AG04449 (cell line): ENCODE data around the gene THRB.

Experiments used
- CTCF ChIA-PET: fragments of 350-600 bp; formaldehyde crosslinking; extraction: SDS; loops from one replicate; lab custom pipeline; 2021; ENCODE audit warnings: antibody characterized with exemption; lab: Yijun Ruan, JAX
- POLR2A ChIA-PET: fragments of 400-600, 350-600 bp; formaldehyde crosslinking; extraction: SDS; loops from one replicate; lab custom pipeline; 2020; ENCODE audit warnings: antibody characterized with exemption, inconsistent platforms; lab: Yijun Ruan, JAX
- DNase-seq: peaks from one replicate; pipeline ENCODE4 v3.0.0-alpha.2; 2010; ENCODE audit warnings: low read depth, low spot score
- H3K4me3 ChIP-seq: 2 replicates; pipeline ENCODE4 v1.5.1; 2011; ENCODE audit warnings: low read depth, mild to moderate bottlenecking, control low read depth, low read length
- TF ChIP-seq, protein P1 (sequence below): IDR thresholded peaks from one replicate; pipeline ENCODE4 v1.5.1; 2011; ENCODE audit warnings: mild to moderate bottlenecking, moderate library complexity, low read length, control low read depth, inconsistent platforms; ENCODE audit not compliant: insufficient read depth; ENCODE audit errors: missing control alignments

Gene THRB

DNA sequence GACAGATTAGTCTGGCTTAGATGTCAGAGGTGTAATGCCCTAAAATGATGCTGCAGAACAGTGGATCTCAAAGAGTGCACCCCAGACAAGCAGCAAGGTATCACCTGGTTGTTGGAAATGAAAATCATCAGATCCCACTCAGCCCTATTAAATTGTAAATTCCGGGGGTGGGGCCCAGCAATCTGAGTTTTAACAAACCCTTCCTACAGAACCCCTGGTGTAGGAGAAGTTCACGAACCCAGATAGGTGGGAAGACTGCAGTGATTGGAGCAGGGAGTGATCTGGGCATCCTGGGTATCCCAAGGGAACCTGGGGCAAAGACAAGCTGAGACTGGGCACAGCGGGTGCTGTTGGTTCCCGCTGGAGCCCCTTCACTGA lies 24.3 kb upstream of the THRB start:
- no peak for DNase-seq
- ChIA-PET CTCF (no interaction called here), POLR2A (no interaction called here)
- no peak overlapping the region for H3K4me3 ChIP-seq
- TF ChIP-seq, protein P1, sequence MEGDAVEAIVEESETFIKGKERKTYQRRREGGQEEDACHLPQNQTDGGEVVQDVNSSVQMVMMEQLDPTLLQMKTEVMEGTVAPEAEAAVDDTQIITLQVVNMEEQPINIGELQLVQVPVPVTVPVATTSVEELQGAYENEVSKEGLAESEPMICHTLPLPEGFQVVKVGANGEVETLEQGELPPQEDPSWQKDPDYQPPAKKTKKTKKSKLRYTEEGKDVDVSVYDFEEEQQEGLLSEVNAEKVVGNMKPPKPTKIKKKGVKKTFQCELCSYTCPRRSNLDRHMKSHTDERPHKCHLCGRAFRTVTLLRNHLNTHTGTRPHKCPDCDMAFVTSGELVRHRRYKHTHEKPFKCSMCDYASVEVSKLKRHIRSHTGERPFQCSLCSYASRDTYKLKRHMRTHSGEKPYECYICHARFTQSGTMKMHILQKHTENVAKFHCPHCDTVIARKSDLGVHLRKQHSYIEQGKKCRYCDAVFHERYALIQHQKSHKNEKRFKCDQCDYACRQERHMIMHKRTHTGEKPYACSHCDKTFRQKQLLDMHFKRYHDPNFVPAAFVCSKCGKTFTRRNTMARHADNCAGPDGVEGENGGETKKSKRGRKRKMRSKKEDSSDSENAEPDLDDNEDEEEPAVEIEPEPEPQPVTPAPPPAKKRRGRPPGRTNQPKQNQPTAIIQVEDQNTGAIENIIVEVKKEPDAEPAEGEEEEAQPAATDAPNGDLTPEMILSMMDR = no peak

DNA sequence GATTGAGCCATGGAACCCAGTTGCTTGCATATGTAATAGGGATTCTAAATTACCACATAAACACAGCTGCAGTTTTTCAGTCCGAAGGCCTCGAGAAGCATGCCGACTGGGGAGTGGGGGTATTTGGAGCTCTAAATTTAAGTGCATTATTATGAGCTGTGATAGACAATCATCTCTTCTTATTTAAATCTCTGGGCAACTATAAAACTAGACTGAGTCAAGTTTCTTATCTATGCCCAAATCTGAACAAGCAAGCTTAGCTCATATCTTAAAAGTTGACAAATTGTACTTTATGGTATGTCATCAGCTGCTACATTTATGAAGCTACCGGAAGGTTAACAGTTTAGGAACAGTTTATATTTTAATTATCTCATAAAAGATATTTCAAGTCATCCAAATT lies 19.5 kb upstream of the THRB start:
- POLR2A ChIA-PET = no interaction called here
- TF ChIP-seq, protein P1 = no peak
- no peak overlapping the region for H3K4me3 ChIP-seq
- CTCF ChIA-PET = no interaction called here
- DNase-seq = no peak

DNA sequence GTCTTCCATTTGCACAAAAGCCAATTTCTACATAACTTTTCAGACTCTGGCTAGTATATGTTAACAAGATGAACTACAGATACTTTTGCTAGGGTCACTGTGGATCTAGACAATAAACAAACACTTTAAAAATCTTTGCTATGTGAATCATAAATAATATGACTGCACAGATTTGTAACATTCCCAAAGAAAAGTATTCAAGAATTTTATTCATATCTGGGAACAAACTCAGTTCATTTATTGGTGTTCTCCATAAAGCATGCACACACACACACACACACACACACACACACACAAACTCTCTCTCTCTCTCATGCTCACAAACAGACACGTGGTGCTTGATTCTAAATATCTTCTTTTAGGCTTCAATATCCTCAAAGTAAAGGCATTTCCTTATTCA lies 18.8 kb upstream of the THRB start:
- TF ChIP-seq, protein P1 = no peak
- ChIA-PET POLR2A (no interaction called here), CTCF (no interaction called here)
- no peak for DNase-seq
- H3K4me3 ChIP-seq = no peak overlapping the region

DNA sequence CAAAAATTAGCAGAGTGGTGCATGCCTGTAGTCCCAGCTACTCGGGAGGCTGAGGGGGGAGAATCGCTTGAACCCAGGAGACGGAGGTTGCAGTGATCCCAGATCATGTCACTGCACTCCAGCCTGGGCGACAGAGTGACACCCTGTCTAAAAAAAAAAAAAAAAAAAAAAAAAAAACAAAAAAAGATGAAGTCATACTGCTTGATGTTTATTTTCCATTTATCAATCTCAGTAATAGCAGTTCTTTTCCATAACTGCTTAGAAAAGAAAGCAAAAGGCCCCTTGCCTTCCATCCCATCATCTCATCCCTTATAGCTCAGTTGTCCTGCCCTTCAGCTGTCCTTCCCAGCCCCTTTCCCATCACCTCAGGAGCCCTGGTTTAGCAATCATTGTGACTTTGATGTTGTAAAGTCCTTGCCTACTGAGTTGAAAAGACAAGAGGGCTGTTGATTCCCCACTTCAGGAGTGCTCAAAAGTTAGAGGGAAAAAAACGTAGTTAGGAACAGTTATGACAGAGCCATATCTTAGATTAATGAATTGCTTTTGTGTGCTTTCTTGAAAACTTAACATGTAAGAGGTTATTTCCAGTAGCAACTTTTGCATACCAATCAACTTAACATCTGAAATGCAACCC lies 18.0 kb upstream of the THRB start:
- CTCF ChIA-PET = no interaction called here
- POLR2A ChIA-PET = no interaction called here
- TF ChIP-seq, protein P1 = no peak
- DNase-seq = no peak
- no peak overlapping the region for H3K4me3 ChIP-seq

DNA sequence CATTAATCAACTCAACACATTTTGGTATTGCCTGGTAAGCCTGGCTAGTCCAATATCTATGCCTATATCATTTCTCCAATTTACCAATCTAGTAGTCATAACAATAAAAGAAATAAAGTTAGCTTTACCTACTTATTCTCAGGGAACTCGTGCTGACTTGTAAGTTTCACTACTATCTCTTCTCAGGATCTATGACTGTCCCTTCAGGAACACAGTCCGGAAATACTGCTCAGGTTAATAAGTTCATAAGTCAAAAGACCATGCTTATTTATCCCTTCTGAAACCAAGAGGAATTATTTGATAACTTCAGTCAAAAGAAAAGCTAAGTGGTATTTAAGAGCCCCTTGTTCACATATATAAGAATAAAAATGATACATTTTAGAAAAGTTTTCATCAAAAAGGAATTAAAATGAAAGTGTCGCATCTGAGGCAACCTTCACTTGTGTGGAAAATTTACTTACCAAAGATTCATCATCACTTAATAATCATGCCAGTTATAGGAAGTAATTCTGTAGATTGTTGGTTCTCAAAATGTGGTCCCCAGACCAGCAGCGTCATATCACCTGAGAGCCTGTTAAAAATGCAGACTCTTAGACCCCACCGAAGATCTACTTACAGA lies 15.5 kb upstream of the THRB start:
- no peak for DNase-seq
- POLR2A ChIA-PET = no interaction called here
- TF ChIP-seq, protein P1 = no peak
- H3K4me3 ChIP-seq = no peak overlapping the region
- CTCF ChIA-PET = no interaction called here

DNA sequence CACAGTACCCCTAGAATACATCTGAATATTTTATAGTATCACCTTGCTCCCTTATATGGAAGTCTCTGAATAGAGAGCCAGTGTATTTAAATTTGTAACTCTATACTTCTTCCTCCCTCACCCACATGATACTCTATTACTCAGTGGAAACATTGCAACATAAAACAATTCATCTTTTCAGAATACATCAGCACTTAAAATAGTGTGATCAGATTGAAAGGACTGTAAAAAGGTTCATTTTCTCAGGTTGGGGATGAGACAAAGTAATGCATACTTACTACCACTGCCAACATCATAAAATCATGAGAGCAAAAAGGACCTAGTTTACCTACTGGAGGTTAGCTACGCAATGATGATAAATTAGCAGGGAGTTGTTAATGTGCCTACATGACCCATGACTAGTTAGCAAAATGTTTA lies 13.8 kb upstream of the THRB start:
- H3K4me3 ChIP-seq = no peak overlapping the region
- no peak for DNase-seq
- TF ChIP-seq, protein P1 = no peak
- CTCF ChIA-PET = no interaction called here
- POLR2A ChIA-PET = no interaction called here
